Nephron (organoid): Measurements from ENCODE around the gene MECR.

ENCODE experiments used
- H3K27ac Mint-ChIP-seq, 3 experiments: 2 replicates each; pipeline ENCODE4 v1.8.0; 2020; ENCODE audit warnings: mixed read lengths in 3 of 3, mild to moderate bottlenecking in 2 of 3, moderate library complexity in 1 of 3
- H3K27me3 Mint-ChIP-seq: 2 replicates; pipeline ENCODE4 v1.8.0; 2021; ENCODE audit warnings: low read depth, mild to moderate bottlenecking, moderate library complexity, mixed read lengths
- H3K36me3 Mint-ChIP-seq: 2 replicates; pipeline ENCODE4 v1.8.0; 2020; ENCODE audit warnings: low read depth, mixed read lengths
- H3K4me1 Mint-ChIP-seq: 2 replicates; pipeline ENCODE4 v1.8.0; 2020; ENCODE audit warnings: mixed read lengths
- H3K4me3 Mint-ChIP-seq, 3 experiments: 2 replicates each; pipeline ENCODE4 v1.8.0; 2020; ENCODE audit warnings: mild to moderate bottlenecking in 3 of 3, mixed read lengths in 3 of 3, moderate library complexity in 2 of 3
- H3K9me3 Mint-ChIP-seq: 2 replicates; pipeline ENCODE4 v1.8.0; 2020; ENCODE audit warnings: mixed read lengths
- TF ChIP-seq, protein P1 (sequence below), 3 experiments: fragments of 200-600 bp; sonication (generic); IDR thresholded peaks; one replicate each; pipeline ENCODE4 v1.5.0; 2021; ENCODE audit warnings: antibody characterized with exemption in 3 of 3; ENCODE audit not compliant: unreplicated experiment in 3 of 3

MECR gene

DNA sequence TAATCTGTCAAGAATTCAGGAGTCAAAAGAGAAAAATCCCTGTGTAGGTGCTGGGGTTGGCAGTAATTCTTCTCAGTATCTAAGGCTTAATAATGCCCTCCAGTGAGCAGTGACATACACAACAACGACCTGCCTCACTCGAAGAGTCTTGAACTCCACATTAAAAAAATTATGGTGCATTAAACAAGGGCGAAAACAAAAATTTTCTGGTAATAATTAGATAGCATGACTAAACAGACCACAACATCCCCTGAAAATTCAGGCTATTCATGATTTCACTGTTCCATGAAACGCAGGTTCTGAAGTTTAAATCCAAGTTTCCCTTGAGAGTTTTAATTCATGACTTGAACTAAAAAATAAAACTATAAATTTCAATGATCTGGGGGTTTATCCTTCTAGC lies 54.2 kb downstream of the MECR start:
- peaks cover 57% of the 10 kb centered on the region for H3K36me3 Mint-ChIP-seq
- H3K27me3 Mint-ChIP-seq, result no peaks in the 10 kb centered on the region
- H3K4me1 Mint-ChIP-seq, result peaks cover 52% of the 10 kb centered on the region
- H3K9me3 Mint-ChIP-seq, result no peaks in the 10 kb centered on the region
- H3K4me3 Mint-ChIP-seq, result peak overlapping the region; percentile 14 to 51 (median 48)
- H3K27ac Mint-ChIP-seq, result peak overlapping the region; percentile 44 to 76 (median 56)
- TF ChIP-seq, protein P1, sequence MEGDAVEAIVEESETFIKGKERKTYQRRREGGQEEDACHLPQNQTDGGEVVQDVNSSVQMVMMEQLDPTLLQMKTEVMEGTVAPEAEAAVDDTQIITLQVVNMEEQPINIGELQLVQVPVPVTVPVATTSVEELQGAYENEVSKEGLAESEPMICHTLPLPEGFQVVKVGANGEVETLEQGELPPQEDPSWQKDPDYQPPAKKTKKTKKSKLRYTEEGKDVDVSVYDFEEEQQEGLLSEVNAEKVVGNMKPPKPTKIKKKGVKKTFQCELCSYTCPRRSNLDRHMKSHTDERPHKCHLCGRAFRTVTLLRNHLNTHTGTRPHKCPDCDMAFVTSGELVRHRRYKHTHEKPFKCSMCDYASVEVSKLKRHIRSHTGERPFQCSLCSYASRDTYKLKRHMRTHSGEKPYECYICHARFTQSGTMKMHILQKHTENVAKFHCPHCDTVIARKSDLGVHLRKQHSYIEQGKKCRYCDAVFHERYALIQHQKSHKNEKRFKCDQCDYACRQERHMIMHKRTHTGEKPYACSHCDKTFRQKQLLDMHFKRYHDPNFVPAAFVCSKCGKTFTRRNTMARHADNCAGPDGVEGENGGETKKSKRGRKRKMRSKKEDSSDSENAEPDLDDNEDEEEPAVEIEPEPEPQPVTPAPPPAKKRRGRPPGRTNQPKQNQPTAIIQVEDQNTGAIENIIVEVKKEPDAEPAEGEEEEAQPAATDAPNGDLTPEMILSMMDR (IDR thresholded peaks at IDR 0.05; ENCODE audit: unreplicated experiment in 3 of 3), result no peak

DNA sequence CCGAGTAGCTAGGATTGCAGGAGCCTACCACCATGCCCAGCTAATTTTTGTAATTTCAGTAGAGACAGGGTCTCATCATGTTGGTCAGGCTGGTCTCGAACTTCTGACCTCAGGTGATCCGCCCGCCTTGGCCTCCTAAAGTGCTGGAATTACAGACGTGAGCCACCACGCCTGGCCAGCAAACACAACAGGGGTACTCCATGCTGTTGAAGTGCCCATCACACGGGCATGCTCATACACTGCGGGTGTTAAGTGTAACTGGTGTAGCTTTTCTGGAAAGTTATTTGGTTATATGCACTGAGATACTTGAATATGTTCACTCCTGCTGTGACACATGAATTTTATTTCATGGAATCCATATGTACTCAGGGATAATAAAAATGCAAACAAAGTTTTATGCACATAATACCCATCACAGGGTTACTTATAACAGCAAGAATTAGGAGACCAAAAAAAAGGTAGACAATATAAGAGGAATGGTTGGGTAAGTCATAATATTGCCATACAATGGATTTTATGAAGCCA lies 58.3 kb downstream of the MECR start:
- H3K9me3 Mint-ChIP-seq, result no peaks in the 10 kb centered on the region
- peaks cover 49% of the 10 kb centered on the region for H3K36me3 Mint-ChIP-seq
- H3K4me3 Mint-ChIP-seq, result no peak overlapping the region
- TF ChIP-seq, protein P1 (IDR thresholded peaks at IDR 0.05; ENCODE audit: unreplicated experiment in 3 of 3), result no peak
- peaks cover 54% of the 10 kb centered on the region for H3K4me1 Mint-ChIP-seq
- no peak overlapping the region for H3K27ac Mint-ChIP-seq
- H3K27me3 Mint-ChIP-seq, result no peaks in the 10 kb centered on the region

DNA sequence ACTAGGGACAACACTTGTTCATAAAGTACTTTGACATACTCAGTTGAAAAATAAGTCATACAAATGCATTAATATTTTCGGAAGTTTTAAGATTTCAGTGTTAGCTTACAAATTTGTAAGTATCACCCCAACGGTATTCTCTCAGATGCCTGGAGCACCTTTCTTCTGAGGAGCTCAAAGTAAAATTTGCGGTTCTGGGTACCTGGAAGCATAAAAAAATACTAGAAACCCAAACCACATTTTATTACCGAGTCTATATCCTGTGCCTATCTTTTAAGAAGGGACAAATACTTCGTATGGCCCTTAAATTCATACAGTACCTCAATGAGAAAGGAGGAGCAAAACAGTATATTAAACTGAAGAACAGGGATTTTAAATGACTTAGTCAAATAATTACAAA lies 59.2 kb downstream of the MECR start:
- Mint-ChIP-seq H3K27ac (peak overlapping the region; percentile 43 to 69 (median 53)), H3K36me3 (peaks cover 49% of the 10 kb centered on the region), H3K27me3 (no peaks in the 10 kb centered on the region), H3K4me3 (no peak overlapping the region), H3K9me3 (no peaks in the 10 kb centered on the region), H3K4me1 (peaks cover 45% of the 10 kb centered on the region)
- TF ChIP-seq, protein P1 (IDR thresholded peaks at IDR 0.05; ENCODE audit: unreplicated experiment in 3 of 3), result no peak

DNA sequence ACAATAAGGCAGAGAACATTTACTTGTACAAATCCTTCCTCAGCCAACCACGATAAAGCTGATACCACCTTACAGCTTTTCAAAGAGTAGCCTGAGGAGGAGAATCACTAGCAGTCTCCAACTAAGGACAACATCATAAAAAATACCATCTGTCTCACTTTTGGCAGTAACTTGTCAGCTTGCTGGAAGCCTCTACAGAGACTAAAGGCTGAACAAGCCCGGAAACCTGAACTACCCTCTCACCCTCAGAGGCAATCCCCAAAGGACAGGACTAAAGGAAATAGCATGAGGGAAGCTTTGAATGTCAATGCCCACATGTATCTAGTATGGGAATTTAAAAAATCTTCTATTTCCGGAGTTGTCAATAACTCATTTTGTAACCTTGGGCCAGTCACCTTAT lies 59.6 kb downstream of the MECR start:
- Mint-ChIP-seq H3K27me3 (no peaks in the 10 kb centered on the region), H3K4me3 (peak overlapping the region in 2 of 3 experiments; percentile 3 to 14), H3K36me3 (peaks cover 49% of the 10 kb centered on the region), H3K9me3 (no peaks in the 10 kb centered on the region), H3K4me1 (peaks cover 42% of the 10 kb centered on the region), H3K27ac (peak overlapping the region; percentile 43 to 69 (median 53))
- TF ChIP-seq, protein P1 (IDR thresholded peaks at IDR 0.05; ENCODE audit: unreplicated experiment in 3 of 3), result no peak

DNA sequence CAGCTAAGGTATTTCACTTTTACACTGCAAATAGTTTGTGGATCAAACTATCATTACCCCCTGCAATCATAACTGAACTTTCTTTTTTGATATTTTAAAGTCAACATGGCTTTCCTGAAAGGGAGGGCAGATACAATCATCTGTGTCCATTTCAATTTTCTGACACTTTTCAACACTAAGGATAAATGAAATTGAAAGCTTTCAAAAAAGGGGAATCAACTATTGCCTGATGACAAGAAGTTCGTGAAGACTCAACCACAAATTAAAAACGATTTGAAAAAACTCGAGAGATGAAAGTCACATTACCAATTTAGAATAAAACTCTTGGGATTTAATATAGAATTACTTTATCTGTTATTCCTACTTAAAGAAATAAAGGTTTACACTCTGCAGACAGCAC lies 60.8 kb downstream of the MECR start:
- no peaks in the 10 kb centered on the region for H3K27me3 Mint-ChIP-seq
- peaks cover 55% of the 10 kb centered on the region for H3K36me3 Mint-ChIP-seq
- H3K9me3 Mint-ChIP-seq, result no peaks in the 10 kb centered on the region
- H3K4me3 Mint-ChIP-seq, result no peak overlapping the region
- TF ChIP-seq, protein P1 (IDR thresholded peaks at IDR 0.05; ENCODE audit: unreplicated experiment in 3 of 3), result no peak
- peak overlapping the region; percentile 11 to 60 (median 11) for H3K27ac Mint-ChIP-seq
- H3K4me1 Mint-ChIP-seq, result peaks cover 47% of the 10 kb centered on the region

DNA sequence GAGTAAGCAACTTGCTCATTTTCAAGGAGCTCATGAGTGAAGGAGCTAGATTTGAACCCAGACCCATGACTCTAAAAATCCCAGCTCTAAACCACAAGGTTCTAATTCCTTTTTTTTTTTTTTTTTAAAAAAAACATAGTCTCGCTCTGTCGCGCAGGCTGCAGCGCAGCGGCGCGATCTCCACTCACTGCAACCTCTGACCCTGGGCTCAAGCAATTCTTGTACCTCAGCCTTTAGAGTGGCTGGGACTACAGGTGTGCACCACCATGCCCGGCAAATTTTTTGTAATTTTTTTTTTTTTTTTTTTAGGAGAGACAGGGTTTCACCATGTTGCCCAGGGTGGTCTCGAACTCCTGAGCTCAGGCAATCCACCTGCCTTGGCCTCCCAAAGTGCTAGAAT lies 62.8 kb downstream of the MECR start:
- H3K27ac Mint-ChIP-seq, result peak overlapping the region in 1 of 3 experiments; percentile 13
- peaks cover 56% of the 10 kb centered on the region for H3K4me1 Mint-ChIP-seq
- TF ChIP-seq, protein P1 (IDR thresholded peaks at IDR 0.05; ENCODE audit: unreplicated experiment in 3 of 3), result no peak
- H3K27me3 Mint-ChIP-seq, result no peaks in the 10 kb centered on the region
- H3K9me3 Mint-ChIP-seq, result no peaks in the 10 kb centered on the region
- H3K4me3 Mint-ChIP-seq, result no peak overlapping the region
- H3K36me3 Mint-ChIP-seq, result peaks cover 63% of the 10 kb centered on the region
